Measurements from ENCODE around the gene ADORA1.

The ADORA1 gene

DNA sequence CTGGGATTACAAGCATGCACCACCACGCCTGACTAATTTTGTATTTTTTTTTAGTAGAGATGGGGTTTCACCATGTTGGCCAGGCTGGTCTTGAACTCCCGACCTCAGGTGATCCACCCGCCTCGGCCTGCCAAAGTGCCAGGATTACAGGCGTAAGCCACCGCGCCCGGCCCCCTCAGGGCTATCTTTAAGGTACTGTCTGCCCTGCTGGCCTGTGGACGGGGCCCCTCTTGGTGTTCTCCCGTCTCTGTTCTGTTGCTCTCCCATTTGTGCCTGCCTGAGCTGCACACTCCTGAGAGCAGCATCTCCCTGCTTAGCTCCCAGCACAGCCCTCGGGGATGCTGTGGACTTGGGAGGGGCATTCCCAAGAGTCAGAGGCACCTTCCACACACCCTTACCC, 34.2 kb downstream of the ADORA1 start:
- peaks cover 3% of the 10 kb centered on the region for H3K27me3 ChIP-seq (ENCODE audit: control insufficient read depth, insufficient read depth, low read length)
- H3K9me3 ChIP-seq (ENCODE audit: control insufficient read depth, low read length) = no peaks in the 10 kb centered on the region
- no peak overlapping the region for H3K9ac ChIP-seq (ENCODE audit: low read length)
- H3K4me3 ChIP-seq (ENCODE audit: low read length) = no peak overlapping the region
- H3K4me1 ChIP-seq (ENCODE audit: control insufficient read depth, insufficient read depth, low read length) = peaks cover 5% of the 10 kb centered on the region
- no peaks in the 10 kb centered on the region for H3K36me3 ChIP-seq (ENCODE audit: control insufficient read depth, insufficient read depth, low read length)

GRCh38 chr1:203162403-203162802, 34.9 kb downstream of the ADORA1 start:
- Histone ChIP-seq H3K4me1 (ENCODE audit: control insufficient read depth, insufficient read depth, low read length) (peaks cover 7% of the 10 kb centered on the region), H3K9ac (ENCODE audit: low read length) (no peak overlapping the region), H3K36me3 (ENCODE audit: control insufficient read depth, insufficient read depth, low read length) (no peaks in the 10 kb centered on the region), H3K27me3 (ENCODE audit: control insufficient read depth, insufficient read depth, low read length) (peaks cover 4% of the 10 kb centered on the region), H3K9me3 (ENCODE audit: control insufficient read depth, low read length) (no peaks in the 10 kb centered on the region), H3K4me3 (ENCODE audit: low read length) (no peak overlapping the region)

- no peak overlapping the region for H3K9ac ChIP-seq (ENCODE audit: low read length)
- H3K36me3 ChIP-seq (ENCODE audit: control insufficient read depth, insufficient read depth, low read length) = no peaks in the 10 kb centered on the region
- H3K4me3 ChIP-seq (ENCODE audit: low read length) = no peak overlapping the region
- no peaks in the 10 kb centered on the region for H3K9me3 ChIP-seq (ENCODE audit: control insufficient read depth, low read length)
- peaks cover 4% of the 10 kb centered on the region for H3K27me3 ChIP-seq (ENCODE audit: control insufficient read depth, insufficient read depth, low read length)
- peaks cover 7% of the 10 kb centered on the region for H3K4me1 ChIP-seq (ENCODE audit: control insufficient read depth, insufficient read depth, low read length)
Observed at GRCh38 chr1:203163891-203164635, 36.5 kb downstream of the ADORA1 start.

DNA sequence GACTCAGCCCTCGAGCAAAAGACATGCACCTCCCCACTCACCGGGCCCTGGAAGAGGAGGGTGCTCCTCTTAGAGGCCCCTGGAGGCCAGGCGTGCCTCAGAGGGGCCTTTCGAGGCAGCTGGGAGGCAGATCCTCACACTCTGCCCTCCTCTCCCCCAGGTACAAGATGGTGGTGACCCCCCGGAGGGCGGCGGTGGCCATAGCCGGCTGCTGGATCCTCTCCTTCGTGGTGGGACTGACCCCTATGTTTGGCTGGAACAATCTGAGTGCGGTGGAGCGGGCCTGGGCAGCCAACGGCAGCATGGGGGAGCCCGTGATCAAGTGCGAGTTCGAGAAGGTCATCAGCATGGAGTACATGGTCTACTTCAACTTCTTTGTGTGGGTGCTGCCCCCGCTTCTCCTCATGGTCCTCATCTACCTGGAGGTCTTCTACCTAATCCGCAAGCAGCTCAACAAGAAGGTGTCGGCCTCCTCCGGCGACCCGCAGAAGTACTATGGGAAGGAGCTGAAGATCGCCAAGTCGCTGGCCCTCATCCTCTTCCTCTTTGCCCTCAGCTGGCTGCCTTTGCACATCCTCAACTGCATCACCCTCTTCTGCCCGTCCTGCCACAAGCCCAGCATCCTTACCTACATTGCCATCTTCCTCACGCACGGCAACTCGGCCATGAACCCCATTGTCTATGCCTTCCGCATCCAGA, 37.7 kb downstream of the ADORA1 start:
- H3K36me3 ChIP-seq (ENCODE audit: control insufficient read depth, insufficient read depth, low read length) = no peaks in the 10 kb centered on the region
- H3K4me3 ChIP-seq (ENCODE audit: low read length) = no peak overlapping the region
- H3K9me3 ChIP-seq (ENCODE audit: control insufficient read depth, low read length) = no peaks in the 10 kb centered on the region
- no peak overlapping the region for H3K9ac ChIP-seq (ENCODE audit: low read length)
- peaks cover 4% of the 10 kb centered on the region for H3K27me3 ChIP-seq (ENCODE audit: control insufficient read depth, insufficient read depth, low read length)
- H3K4me1 ChIP-seq (ENCODE audit: control insufficient read depth, insufficient read depth, low read length) = peaks cover 7% of the 10 kb centered on the region

- peaks cover 4% of the 10 kb centered on the region for H3K27me3 ChIP-seq (ENCODE audit: control insufficient read depth, insufficient read depth, low read length)
Observed at GRCh38 chr1:203165800-203166161, 38.3 kb downstream of the ADORA1 start.

GRCh38 chr1:203166192-203166940, 38.8 kb downstream of the ADORA1 start:
- Histone ChIP-seq H3K27me3 (ENCODE audit: control insufficient read depth, insufficient read depth, low read length) (peaks cover 4% of the 10 kb centered on the region), H3K4me1 (ENCODE audit: control insufficient read depth, insufficient read depth, low read length) (peaks cover 7% of the 10 kb centered on the region), H3K9me3 (ENCODE audit: control insufficient read depth, low read length) (no peaks in the 10 kb centered on the region), H3K9ac (ENCODE audit: low read length) (no peak overlapping the region), H3K4me3 (ENCODE audit: low read length) (no peak overlapping the region), H3K36me3 (ENCODE audit: control insufficient read depth, insufficient read depth, low read length) (no peaks in the 10 kb centered on the region)

More at GRCh38 chr1:203165800-203166161, 38.3 kb downstream of the ADORA1 start:
- Histone ChIP-seq H3K36me3 (ENCODE audit: control insufficient read depth, insufficient read depth, low read length) (no peaks in the 10 kb centered on the region), H3K9ac (ENCODE audit: low read length) (no peak overlapping the region), H3K4me1 (ENCODE audit: control insufficient read depth, insufficient read depth, low read length) (peaks cover 7% of the 10 kb centered on the region), H3K4me3 (ENCODE audit: low read length) (no peak overlapping the region), H3K9me3 (ENCODE audit: control insufficient read depth, low read length) (no peaks in the 10 kb centered on the region)

- Histone ChIP-seq H3K9me3 (ENCODE audit: control insufficient read depth, low read length) (no peaks in the 10 kb centered on the region), H3K27me3 (ENCODE audit: control insufficient read depth, insufficient read depth, low read length) (peaks cover 4% of the 10 kb centered on the region), H3K4me1 (ENCODE audit: control insufficient read depth, insufficient read depth, low read length) (peaks cover 7% of the 10 kb centered on the region), H3K36me3 (ENCODE audit: control insufficient read depth, insufficient read depth, low read length) (no peaks in the 10 kb centered on the region), H3K9ac (ENCODE audit: low read length) (no peak overlapping the region), H3K4me3 (ENCODE audit: low read length) (no peak overlapping the region)
Observed at GRCh38 chr1:203167026-203167912, 39.7 kb downstream of the ADORA1 start.

- no peaks in the 10 kb centered on the region for H3K9me3 ChIP-seq (ENCODE audit: control insufficient read depth, low read length)
- peaks cover 7% of the 10 kb centered on the region for H3K4me1 ChIP-seq (ENCODE audit: control insufficient read depth, insufficient read depth, low read length)
- peaks cover 4% of the 10 kb centered on the region for H3K27me3 ChIP-seq (ENCODE audit: control insufficient read depth, insufficient read depth, low read length)
- H3K36me3 ChIP-seq (ENCODE audit: control insufficient read depth, insufficient read depth, low read length) = no peaks in the 10 kb centered on the region
- no peak overlapping the region for H3K9ac ChIP-seq (ENCODE audit: low read length)
- H3K4me3 ChIP-seq (ENCODE audit: low read length) = no peak overlapping the region
Observed at GRCh38 chr1:203167913-203168200, 40.3 kb downstream of the ADORA1 start.

DNA sequence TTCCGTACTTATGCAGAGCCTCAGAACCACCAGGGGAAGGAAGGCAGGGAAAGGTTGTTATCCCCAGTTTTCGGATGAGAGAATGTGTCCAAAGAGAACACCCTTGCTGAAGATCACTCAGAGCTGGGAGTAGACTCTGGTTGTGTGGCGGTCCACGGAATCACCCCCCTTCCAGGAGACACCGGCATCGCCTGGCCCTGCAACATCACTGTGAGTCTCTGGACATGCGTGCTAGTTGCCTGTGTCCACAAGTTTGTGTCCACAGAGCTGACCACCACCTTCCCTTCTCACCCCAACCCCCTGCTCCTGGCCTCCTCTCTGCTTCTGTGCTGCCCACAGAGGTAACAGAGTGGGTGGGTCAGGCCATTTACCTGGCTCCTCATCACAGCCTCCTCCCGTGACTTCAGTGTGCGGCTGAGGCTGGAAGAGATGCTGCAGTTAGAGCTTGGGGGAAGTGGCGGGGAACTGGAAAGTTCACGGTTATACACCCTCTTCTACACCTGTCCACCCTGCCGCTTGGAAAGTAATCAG, 40.8 kb downstream of the ADORA1 start:
- Histone ChIP-seq H3K4me3 (ENCODE audit: low read length) (no peak overlapping the region), H3K36me3 (ENCODE audit: control insufficient read depth, insufficient read depth, low read length) (no peaks in the 10 kb centered on the region), H3K27me3 (ENCODE audit: control insufficient read depth, insufficient read depth, low read length) (peaks cover 4% of the 10 kb centered on the region), H3K9ac (ENCODE audit: low read length) (no peak overlapping the region), H3K4me1 (ENCODE audit: control insufficient read depth, insufficient read depth, low read length) (peaks cover 7% of the 10 kb centered on the region), H3K9me3 (ENCODE audit: control insufficient read depth, low read length) (no peaks in the 10 kb centered on the region)

- Histone ChIP-seq H3K36me3 (ENCODE audit: control insufficient read depth, insufficient read depth, low read length) (no peaks in the 10 kb centered on the region), H3K4me1 (ENCODE audit: control insufficient read depth, insufficient read depth, low read length) (peaks cover 7% of the 10 kb centered on the region), H3K27me3 (ENCODE audit: control insufficient read depth, insufficient read depth, low read length) (peaks cover 4% of the 10 kb centered on the region), H3K9me3 (ENCODE audit: control insufficient read depth, low read length) (no peaks in the 10 kb centered on the region), H3K9ac (ENCODE audit: low read length) (no peak overlapping the region), H3K4me3 (ENCODE audit: low read length) (no peak overlapping the region)
Observed at GRCh38 chr1:203168991-203169390, 41.5 kb downstream of the ADORA1 start.

DNA sequence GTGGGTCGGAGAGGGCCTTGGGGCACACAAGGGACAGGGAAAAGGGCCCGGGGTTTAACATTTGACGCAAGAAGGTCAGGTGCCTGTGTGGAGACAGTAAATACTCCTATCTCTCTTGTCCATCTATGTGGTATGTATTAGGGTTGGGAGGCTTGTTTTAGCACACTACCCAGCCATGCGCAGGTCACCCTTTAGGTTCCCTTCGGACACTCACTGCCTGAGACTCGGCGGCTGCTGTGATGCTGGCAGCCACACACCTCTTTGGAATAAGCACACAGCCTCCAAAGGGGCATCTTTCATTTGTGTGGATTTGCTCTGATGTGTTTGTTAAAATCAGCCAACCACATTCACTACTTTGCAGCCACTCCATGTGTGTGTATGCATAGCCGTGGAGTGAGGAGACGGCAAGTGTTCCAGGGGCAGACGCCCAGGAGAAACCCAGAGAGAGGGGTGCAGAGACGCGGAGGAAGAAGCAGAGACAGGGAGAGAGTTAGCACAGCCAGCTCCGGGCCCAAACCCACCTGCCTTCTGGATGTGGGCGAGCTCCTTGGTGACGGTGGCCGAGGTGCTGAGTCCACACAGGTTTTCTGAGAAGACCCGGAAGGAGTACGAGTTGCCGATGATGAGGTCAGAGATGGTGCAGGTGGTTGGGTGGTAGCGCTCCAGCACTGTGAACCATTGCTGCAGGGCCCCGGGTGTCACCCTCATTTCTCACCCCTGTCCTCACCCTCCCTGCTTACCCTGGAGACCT, 42.4 kb downstream of the ADORA1 start:
- Histone ChIP-seq H3K4me3 (ENCODE audit: low read length) (no peak overlapping the region), H3K27me3 (ENCODE audit: control insufficient read depth, insufficient read depth, low read length) (peaks cover 4% of the 10 kb centered on the region), H3K36me3 (ENCODE audit: control insufficient read depth, insufficient read depth, low read length) (no peaks in the 10 kb centered on the region), H3K4me1 (ENCODE audit: control insufficient read depth, insufficient read depth, low read length) (peaks cover 7% of the 10 kb centered on the region), H3K9me3 (ENCODE audit: control insufficient read depth, low read length) (no peaks in the 10 kb centered on the region), H3K9ac (ENCODE audit: low read length) (no peak overlapping the region)
